ENCODE results near the gene DYRK1B.
A peak's percentile ranks its signal among the peaks of the same experiment; 100 is the strongest.
"Not testable (repeated sequence)": the region's sequence is repeated elsewhere in the genome, so short reads cannot be mapped to it uniquely, and the experiment has no call there.

The DYRK1B gene

GRCh38 chr19:39809368-39809767 is 24.6 kb downstream of the DYRK1B start:
- DNase-seq (ENCODE audit: low read depth), result no peak

- not testable (repeated sequence) for DNase-seq (ENCODE audit: low read depth)
Observed at GRCh38 chr19:39808688-39809087, 25.3 kb downstream of the DYRK1B start.

GRCh38 chr19:39807846-39808364 is 26.1 kb downstream of the DYRK1B start:
- no peak for DNase-seq (ENCODE audit: low read depth)

- no peak for DNase-seq (ENCODE audit: low read depth)
Observed at GRCh38 chr19:39805104-39805503, 28.9 kb downstream of the DYRK1B start.

- no peak for DNase-seq (ENCODE audit: low read depth)
Observed at GRCh38 chr19:39802958-39803357, 31.0 kb downstream of the DYRK1B start.

GRCh38 chr19:39797083-39797482 is 36.9 kb downstream of the DYRK1B start:
- no peak for DNase-seq (ENCODE audit: low read depth)

GRCh38 chr19:39796000-39796498 is 37.9 kb downstream of the DYRK1B start:
- DNase-seq (ENCODE audit: low read depth), result no peak

GRCh38 chr19:39795001-39795400 is 39.0 kb downstream of the DYRK1B start:
- DNase-seq (ENCODE audit: low read depth), result no peak

- peak; percentile 73 for DNase-seq (ENCODE audit: low read depth)
Observed at GRCh38 chr19:39792999-39793546, 40.9 kb downstream of the DYRK1B start.

- no peak for DNase-seq (ENCODE audit: low read depth)
Observed at GRCh38 chr19:39788244-39788643, 45.7 kb downstream of the DYRK1B start.

- DNase-seq (ENCODE audit: low read depth), result no peak
Observed at GRCh38 chr19:39780894-39781293, 53.1 kb downstream of the DYRK1B start.

- no peak for DNase-seq (ENCODE audit: low read depth)
Observed at GRCh38 chr19:39778763-39779162, 55.2 kb downstream of the DYRK1B start, which contains the start of gene LEUTX. Gene LEUTX (plus strand): TSS chr19:39778854. CDS start chr19:39778921, 67 bp downstream.

Data from iris pigment epithelial cell (primary cell).